Measurements from ENCODE around the gene LSM14B. TPM values are rescaled to one million over a fixed set of nuclear protein-coding genes. Genes with fewer than 3 reads are reported as not detected.

The LSM14B gene
- total RNA-seq, 1 experiment from 2014 or later: 82.4 TPM

DNA sequence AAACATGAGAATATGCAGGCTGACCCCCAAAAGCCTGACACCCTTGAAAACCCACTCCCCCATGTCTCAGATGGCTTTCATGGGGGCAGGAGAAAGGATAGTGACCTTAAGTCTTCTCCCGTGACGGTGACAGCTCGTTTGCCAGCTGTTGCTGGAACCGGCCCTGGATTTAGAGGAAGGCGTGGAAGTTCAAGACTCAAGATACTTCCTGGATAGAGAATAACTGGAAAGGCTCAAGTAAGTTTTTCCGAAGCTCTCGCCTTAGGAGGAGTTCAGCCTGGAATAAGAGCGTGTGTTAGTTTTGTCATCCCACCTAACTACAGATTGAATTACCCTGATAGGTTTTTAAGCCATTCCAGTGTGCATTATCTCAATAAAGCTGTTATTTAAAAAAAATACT lies 49.0 kb downstream of the LSM14B start:
- Histone ChIP-seq H3K9me3 (ENCODE audit: control insufficient read depth, low read depth, low read length) (no peaks in the 10 kb centered on the region), H2BK20ac (ENCODE audit: low read depth, low read length, poor library complexity, severe bottlenecking) (no peak overlapping the region), H3K79me1 (ENCODE audit: insufficient read depth, low read depth, low read length, poor library complexity, severe bottlenecking) (no peaks in the 10 kb centered on the region), H3K14ac (ENCODE audit: insufficient read depth, low read length) (no peak overlapping the region), H3K23me2 (ENCODE audit: insufficient read length, low read depth, low read length, poor library complexity, severe bottlenecking) (no peaks in the 10 kb centered on the region), H3K4ac (ENCODE audit: low read depth, low read length) (no peak overlapping the region), H4K8ac (replicated peaks; ENCODE audit: insufficient read length, low read depth, low read length) (no peak overlapping the region), H3K9ac (ENCODE audit: extremely low read depth, insufficient read length, low read length) (no peak overlapping the region), H2BK120ac (ENCODE audit: low read depth, low read length, poor library complexity, severe bottlenecking) (no peak overlapping the region), H3K56ac (ENCODE audit: insufficient read length, low read depth, low read length) (no peak overlapping the region), H2AK5ac (ENCODE audit: insufficient read length, low read length) (no peak overlapping the region), H3K4me1 (ENCODE audit: insufficient read depth, low read length) (no peaks in the 10 kb centered on the region), H2BK5ac (ENCODE audit: insufficient read length, low read length) (no peak overlapping the region), H4K20me1 (ENCODE audit: control insufficient read depth, insufficient read depth, insufficient read length) (no peaks in the 10 kb centered on the region), H3K23ac (ENCODE audit: insufficient read length, low read depth, low read length) (no peak overlapping the region), H3T11ph (ENCODE audit: low read length) (no peak overlapping the region), H3K27ac (ENCODE audit: insufficient read length, low read depth, low read length) (no peak overlapping the region), H2BK15ac (ENCODE audit: low read depth, low read length) (no peak overlapping the region), H4K5ac (ENCODE audit: insufficient read length, low read depth, low read length) (no peak overlapping the region), H3K18ac (ENCODE audit: insufficient read length, low read depth, low read length) (no peak overlapping the region), H3K4me2 (ENCODE audit: insufficient read depth, insufficient read length, low read length) (no peak overlapping the region), H2AFZ (ENCODE audit: low read length) (no peak overlapping the region), H2BK12ac (ENCODE audit: insufficient read length, low read depth, low read length) (no peak overlapping the region), H3K27me3 (ENCODE audit: insufficient read depth, low read length) (no peaks in the 10 kb centered on the region), H3K79me2 (ENCODE audit: insufficient read depth, low read length) (no peaks in the 10 kb centered on the region), H4K91ac (ENCODE audit: insufficient read length, low read depth, low read length) (no peak overlapping the region)
- Mint-ChIP-seq H3K9me3 (no peaks in the 10 kb centered on the region), H3K27ac (peak overlapping the region in 2 of 3 experiments; percentile 24 to 26; a peak in 3 of 7 replicates), H3K4me1 (no peaks in the 10 kb centered on the region), H3K27me3 (ENCODE audit: low read depth) (no peaks in the 10 kb centered on the region; the same call in 1 of the 2 replicates), H3K4me3 (no peak overlapping the region), H3K36me3 (ENCODE audit: insufficient read depth in 1 of 3, low read depth in 3 of 3) (peaks cover 11 to 44% (median 36%) of the 10 kb centered on the region in 3 experiments)
- no peak for DNase-seq
- TF ChIP-seq, protein P1, sequence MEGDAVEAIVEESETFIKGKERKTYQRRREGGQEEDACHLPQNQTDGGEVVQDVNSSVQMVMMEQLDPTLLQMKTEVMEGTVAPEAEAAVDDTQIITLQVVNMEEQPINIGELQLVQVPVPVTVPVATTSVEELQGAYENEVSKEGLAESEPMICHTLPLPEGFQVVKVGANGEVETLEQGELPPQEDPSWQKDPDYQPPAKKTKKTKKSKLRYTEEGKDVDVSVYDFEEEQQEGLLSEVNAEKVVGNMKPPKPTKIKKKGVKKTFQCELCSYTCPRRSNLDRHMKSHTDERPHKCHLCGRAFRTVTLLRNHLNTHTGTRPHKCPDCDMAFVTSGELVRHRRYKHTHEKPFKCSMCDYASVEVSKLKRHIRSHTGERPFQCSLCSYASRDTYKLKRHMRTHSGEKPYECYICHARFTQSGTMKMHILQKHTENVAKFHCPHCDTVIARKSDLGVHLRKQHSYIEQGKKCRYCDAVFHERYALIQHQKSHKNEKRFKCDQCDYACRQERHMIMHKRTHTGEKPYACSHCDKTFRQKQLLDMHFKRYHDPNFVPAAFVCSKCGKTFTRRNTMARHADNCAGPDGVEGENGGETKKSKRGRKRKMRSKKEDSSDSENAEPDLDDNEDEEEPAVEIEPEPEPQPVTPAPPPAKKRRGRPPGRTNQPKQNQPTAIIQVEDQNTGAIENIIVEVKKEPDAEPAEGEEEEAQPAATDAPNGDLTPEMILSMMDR (conservative IDR thresholded peaks at IDR 0.05): no peak
- WGBS (ENCODE audit: extremely low coverage, insufficient read length, low lambda C conversion rate): no CpG with 5 or more reads among the region's 8 CpGs

All from H9 (cell line).